GM18861 (cell line): ENCODE results near the gene RAB42.
"Not testable (repeated sequence)": the region's sequence is repeated elsewhere in the genome, so short reads cannot be mapped to it uniquely, and the experiment has no call there.

Source experiments
- ATAC-seq: cut with Tn5 transposase; IDR thresholded peaks from one replicate; pipeline ENCODE4 v1.9.1; 2021; ENCODE audit not compliant: unreplicated experiment

The RAB42 gene

DNA sequence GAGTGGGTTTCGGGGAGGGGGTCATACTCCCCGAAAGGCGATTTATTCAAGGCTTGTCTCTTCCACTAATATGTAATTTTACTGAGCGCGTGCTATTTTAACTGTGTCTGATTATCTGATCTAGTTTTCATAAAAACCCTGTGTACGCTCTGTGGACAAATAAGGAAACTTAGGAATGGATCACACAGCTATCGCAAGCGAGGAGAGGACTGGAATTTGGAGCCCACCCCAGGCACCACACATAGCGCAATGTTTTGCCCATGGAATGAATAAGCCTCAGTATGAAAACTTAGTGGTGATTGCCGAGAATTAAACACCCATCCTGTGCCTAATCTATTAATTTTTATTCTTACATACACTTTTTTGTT lies 9.8 kb upstream of the RAB42 start:
- no peak for ATAC-seq

DNA sequence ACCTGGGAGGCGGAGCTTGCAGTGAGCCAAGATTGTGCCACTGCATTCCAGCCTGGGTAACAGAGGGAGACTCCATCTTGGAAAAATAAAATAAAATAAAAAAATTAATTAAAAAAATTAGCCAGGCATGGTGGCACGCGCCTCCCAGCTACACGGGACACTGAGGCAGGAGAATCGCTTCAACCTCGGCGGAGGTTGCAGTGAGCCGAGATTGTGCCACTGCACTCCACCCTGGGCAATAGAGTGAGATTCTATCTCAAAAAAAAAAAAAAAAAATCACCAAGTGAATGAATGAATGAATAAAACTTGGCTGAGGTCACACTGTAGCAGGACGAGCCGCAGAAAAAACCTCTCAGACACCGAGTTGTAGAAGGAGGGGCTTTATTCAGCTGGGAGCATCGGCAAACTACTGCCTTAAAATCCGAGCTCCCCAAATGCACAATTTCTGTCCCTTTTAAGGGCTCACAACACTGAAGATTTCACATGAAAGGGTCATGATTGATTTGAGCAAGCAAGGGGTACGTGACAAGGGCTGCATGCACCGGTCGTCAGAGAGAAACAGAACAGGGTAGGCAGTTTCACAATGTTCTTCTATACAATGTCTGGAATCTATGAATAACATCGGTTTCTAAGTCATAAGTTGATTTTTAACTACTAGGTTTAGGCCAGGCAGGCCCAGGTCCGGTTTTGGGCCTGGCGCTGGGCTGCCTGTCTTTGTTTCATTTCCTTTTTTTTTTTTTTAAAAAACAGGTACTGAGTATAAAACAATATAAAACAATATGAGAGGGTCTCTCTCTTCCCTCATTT lies 5.3 kb upstream of the RAB42 start:
- not testable (repeated sequence) for ATAC-seq

GRCh38 chr1:28592321-28593071 lies 431 bp downstream of the RAB42 start:
- ATAC-seq: peak; percentile 38

DNA sequence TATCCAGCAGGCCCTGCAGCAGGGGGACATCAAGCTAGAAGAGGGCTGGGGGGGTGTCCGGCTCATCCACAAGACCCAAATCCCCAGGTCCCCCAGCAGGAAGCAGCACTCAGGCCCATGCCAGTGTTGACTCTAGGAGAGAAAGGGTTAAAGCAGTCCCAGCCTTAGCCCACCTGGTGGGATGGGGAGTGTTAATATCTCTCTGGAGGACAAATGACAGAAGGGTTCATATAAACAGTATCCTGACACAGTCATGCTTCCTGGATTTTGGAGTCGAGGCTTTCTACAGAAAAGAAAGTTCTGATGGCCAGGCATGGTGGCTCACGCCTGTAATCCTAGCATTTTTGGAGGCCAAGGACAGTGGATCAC lies 1.9 kb downstream of the RAB42 start:
- not testable (repeated sequence) for ATAC-seq

DNA sequence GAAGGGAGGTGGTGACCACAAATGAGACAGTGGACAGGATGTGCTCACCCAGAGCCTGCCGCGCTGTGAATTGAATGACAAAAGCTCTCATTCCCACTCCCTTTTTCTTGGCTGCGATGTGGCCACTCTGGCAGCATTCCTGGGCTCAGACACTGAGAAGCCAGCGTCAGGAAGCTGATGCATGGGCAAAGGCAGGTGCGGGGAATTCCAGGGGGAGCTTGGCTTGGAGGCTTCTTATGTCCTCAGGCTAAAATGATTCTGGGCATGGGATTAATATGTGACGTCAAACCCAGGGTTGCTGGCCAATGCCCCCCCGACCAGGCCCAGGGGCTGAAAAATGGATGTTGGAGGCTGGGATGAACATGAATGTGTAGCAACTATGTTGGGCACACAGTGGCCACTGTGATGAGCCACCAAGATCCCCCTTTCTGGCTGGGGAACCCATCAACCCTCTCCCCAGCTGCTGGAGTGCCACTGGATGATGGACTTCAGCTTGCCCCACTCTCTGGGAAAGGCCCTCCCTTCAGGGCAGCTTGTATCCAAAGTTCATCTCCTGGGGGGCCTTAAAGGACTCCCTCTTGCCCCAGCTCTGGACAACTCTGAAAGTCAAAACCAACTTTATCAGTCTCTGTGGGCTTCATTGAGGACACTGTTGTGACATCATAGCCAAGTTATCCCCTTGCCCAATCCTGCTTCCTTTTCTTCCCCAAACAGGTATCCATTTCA lies 2.8 kb downstream of the RAB42 start:
- not testable (repeated sequence) for ATAC-seq

DNA sequence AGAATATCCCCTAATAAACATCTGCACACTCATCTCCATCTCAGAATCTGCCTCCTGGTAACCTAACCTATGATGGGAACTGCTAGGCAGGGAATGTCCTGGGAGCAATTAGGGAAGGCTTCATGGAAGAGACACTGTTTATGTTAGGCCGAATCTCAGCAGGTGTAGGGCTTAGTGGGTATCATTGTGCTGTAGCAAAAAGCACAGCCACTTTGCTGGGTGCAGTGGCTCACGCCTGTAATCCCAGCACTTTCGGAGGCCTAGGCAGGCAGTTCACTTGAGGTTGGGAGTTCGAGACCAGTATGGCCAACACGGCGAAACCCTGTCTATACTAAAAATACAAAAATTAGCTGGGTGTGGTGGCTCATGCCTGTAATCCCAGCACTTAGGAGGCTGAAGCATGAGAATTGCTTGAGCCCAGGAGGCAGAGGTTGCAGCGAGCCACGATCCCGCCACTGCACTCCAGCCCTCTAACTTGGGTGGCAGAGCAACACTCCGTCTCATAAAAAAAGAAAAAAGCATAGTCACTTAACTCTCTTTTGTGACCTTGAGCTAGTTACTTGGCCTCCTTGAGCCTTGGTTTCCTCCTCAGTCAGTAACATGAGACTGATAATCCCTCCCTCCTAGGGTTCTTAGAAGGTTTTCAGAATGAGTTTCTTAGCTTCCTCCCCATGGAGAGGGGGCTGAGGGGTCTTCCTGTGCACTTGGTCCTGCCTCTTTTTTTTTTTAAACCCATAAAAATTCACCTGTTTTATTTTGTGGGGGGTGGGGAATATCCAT lies 3.5 kb downstream of the RAB42 start:
- ATAC-seq: no peak

- ATAC-seq: not testable (repeated sequence)
Observed at GRCh38 chr1:28596276-28596675, 4.2 kb downstream of the RAB42 start.

DNA sequence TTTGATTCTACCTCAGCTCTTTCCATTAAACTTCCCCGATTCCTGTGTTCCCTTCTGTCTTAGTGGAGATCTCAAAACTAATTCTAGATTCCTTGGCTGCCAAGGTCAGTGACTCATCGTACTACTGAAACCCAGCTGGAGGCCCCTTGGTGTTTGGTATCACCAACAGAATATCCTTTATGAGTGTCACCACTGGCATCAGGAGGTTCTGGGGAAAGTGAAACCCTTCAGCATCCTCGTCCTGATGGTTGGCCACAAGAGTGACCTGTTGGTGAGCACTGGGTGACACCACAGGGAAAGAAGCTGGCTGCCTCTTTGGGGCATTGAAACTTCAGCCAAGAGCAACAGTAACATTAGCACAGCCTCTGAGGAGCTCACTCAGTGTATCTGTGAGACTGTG lies 9.6 kb downstream of the RAB42 start:
- no peak for ATAC-seq

DNA sequence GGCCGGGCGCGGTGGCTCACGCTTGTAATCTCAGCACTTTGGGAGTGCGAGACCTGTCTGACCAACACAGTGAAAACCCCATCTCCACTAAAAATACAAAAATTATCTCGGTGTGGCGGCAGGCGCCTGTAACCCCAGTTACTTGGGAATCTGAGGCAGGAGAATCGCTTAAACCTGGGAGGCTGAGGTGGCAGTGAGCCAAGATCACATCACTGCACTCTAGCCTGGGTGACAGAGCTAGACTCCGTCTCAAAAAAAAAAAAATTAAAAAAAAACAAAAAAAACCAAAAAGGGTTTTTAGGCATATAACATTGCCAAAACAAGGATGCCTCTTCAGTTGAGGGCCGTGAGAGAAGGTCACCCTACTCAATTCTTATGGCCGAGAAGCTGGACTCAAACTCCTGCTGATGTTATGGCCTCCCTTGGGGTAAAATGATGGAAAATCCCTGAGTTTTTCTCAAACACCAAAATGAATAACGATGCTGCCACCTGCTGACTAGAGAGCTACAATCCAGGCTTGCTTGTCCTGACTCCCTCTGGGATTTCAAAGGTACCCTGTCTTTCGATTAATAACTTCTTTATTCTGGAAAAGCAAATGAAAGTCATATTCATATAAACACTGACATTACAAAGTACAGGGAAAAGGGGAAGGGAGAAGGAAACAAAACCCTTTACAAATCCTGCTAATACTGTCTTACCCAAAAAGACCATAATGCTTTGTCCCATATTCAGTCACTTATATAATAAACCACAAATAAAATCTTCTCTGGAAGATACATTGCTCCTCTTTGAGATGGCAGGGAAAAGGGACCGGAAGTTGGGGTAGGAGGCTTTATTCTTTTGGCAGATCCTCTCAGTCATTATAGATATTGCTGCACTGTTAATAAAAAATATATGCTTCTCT lies 10.7 kb downstream of the RAB42 start:
- ATAC-seq: no peak

DNA sequence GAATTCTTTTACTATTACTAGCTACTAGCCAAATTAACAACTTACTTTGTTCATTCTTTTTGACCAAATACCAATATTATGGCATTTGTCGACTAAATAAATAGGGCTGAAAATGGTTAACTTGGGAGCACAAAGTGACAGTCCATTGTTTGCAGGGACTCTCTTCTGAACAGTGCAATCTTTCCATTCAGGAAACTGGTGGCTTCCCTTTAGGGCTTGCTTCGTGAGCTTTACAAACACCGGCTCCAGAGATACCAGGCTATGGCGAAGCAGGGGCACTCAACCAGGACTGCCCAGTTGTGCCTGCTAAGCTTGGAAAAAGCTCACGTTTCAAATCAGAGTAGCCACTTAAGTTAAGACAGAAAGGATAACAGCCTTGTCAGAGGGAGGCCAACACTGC lies 12.3 kb downstream of the RAB42 start:
- ATAC-seq: no peak

GRCh38 chr1:28604962-28605361 lies 12.9 kb downstream of the RAB42 start:
- ATAC-seq: no peak

DNA sequence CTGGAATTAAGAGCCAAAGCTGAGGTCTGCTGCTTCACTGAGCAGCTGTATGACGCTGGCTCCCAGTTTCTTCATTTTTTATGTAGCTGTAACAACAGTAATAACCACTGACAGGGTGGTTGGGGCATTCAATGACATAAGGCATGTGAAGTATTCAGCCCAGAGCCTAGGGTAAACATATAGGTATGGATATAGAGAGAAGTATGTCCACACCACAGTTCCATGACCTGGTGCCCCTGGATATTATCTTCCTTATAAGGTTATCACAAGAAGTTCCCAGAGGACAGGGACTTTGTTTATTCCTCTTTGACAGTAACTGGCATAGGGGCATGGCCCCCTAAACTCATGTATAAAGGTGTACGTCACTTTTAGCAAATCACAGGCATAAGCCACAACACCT lies 14.7 kb downstream of the RAB42 start:
- no peak for ATAC-seq

GRCh38 chr1:28613175-28613574 lies 21.1 kb downstream of the RAB42 start:
- no peak for ATAC-seq

GRCh38 chr1:28631713-28632112 lies 39.6 kb downstream of the RAB42 start:
- ATAC-seq: no peak

DNA sequence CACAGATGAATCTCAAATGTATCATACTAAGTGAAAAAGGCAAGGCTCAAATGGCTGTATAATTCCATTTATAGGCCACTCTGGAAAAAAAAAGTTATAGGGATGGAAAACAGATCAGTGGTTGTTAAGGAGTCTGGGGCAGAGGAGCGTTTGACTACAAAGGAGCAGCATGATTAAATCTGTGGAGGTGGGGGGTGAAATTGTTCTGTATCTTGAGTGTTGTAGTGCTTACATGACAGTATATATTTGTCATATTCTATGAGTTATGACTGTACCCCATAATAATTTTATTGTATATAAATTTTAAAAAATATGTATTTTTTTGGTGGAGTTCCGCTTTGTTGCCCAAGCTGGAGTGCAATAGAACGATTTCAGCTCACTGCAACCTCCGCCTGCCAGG lies 40.5 kb downstream of the RAB42 start:
- no peak for ATAC-seq

GRCh38 chr1:28640766-28641165 lies 48.7 kb downstream of the RAB42 start:
- ATAC-seq: no peak

- no peak for ATAC-seq
Observed at GRCh38 chr1:28642056-28642846, 50.2 kb downstream of the RAB42 start.

DNA sequence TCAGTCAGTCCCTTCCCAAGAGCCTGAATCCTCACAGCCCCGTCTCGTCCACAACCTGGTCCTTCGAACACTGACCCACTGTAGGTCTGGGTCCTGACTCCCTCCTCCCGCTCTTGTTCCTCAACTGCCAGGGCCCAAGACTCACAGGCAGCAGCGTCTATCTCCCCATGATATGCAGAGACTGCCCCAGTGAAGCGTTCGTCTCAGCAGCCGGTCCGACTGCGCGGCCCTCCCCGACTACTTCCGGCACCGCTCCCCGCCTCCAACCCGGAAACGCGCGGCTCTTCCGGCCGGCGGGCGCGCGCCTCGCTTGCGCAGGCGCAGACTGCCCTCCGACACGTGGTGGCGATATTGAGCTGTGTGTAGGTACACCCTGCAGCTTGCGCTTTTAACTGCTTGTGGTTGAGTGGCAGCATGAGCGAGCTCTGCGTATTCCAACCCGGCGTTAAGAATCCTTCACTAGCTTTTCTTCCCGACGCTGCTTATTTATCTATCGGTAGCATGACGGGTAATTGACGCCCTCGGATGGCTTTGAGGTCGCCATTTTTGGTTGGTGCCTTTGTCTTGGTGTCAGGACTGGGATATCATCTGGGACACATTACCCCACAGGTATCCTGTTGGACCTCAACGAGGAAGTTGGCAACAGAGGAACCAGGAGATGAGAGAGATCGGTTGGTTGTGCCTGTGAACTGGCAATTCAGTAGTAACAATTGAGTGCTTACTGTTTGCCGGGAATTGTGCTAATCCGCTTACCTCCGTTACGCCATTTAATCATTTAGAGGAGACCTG lies 51.0 kb downstream of the RAB42 start, which contains the start of gene TAF12:
Gene TAF12, minus strand, starts transcription at position 221 of the 789 bp plus-strand sequence. CDS start 20,986 bp downstream, outside the sequence.
- peak; percentile 74 for ATAC-seq
